T-helper 17 cell (primary cell): ENCODE measurements around the gene NKAPD1. TPM values are rescaled to one million over a fixed set of nuclear protein-coding genes. Genes with fewer than 3 reads are reported as not detected.

Experiments used
- ATAC-seq: fragments of 150-1000 bp; cut with Tn5 transposase; 2 replicates; pipeline ENCODE4 v1.10.0; 2021; ENCODE audit warnings: mild to moderate bottlenecking, moderate library complexity
- DNase-seq, 3 donors: peaks; one replicate each; pipeline versions ENCODE4 v3.0.0 to v3.0.0-alpha.2; 2020 to 2021
- H3K9me3 ChIP-seq: one replicate; pipeline ENCODE4 v1.7.0; 2013; ENCODE audit warnings: low read length, mild to moderate bottlenecking; ENCODE audit not compliant: control insufficient read depth, poor library complexity, severe bottlenecking
- H3K27ac Mint-ChIP-seq: one replicate; pipeline ENCODE4 v1.8.0; 2022; ENCODE audit warnings: mild to moderate bottlenecking, moderate library complexity, mixed read lengths
- H3K27me3 Mint-ChIP-seq: one replicate; pipeline ENCODE4 v1.8.0; 2022; ENCODE audit warnings: mixed read lengths
- H3K36me3 Mint-ChIP-seq: one replicate; pipeline ENCODE4 v1.8.0; 2022; ENCODE audit warnings: low read depth, mixed read lengths
- H3K4me1 Mint-ChIP-seq: one replicate; pipeline ENCODE4 v1.8.0; 2022; ENCODE audit warnings: mild to moderate bottlenecking, mixed read lengths
- H3K4me3 Mint-ChIP-seq: one replicate; pipeline ENCODE4 v1.8.0; 2022; ENCODE audit warnings: mild to moderate bottlenecking, moderate library complexity, mixed read lengths
- total RNA-seq, 4 donors: library from RNA in 2 of 4; stranded (reverse) in 2 of 4; gene quantifications; one replicate each; pipeline ENCODE4 v1.2.3 and lab custom pipeline; 2022 to 2026

Gene NKAPD1
- total RNA-seq, 2 donors from 2014 or later, result 9.8 to 12.8 TPM

GRCh38 chr11:112100462-112100861 lies 26.4 kb downstream of the NKAPD1 start:
- ATAC-seq (no peak), DNase-seq (no peak)
- peak overlapping the region; percentile 21 for H3K27ac Mint-ChIP-seq
- no peaks in the 10 kb centered on the region for H3K27me3 Mint-ChIP-seq
- no peaks in the 10 kb centered on the region for H3K9me3 ChIP-seq
- H3K4me1 Mint-ChIP-seq, result peaks cover 9% of the 10 kb centered on the region
- peaks cover 10% of the 10 kb centered on the region for H3K36me3 Mint-ChIP-seq
- H3K4me3 Mint-ChIP-seq, result no peak overlapping the region

GRCh38 chr11:112103446-112103845 lies 29.3 kb downstream of the NKAPD1 start:
- Mint-ChIP-seq H3K4me1 (peaks cover 2% of the 10 kb centered on the region), H3K27me3 (no peaks in the 10 kb centered on the region), H3K4me3 (no peak overlapping the region), H3K36me3 (peaks cover 2% of the 10 kb centered on the region), H3K27ac (no peak overlapping the region)
- no peak for ATAC-seq
- no peak for DNase-seq
- no peaks in the 10 kb centered on the region for H3K9me3 ChIP-seq

DNA sequence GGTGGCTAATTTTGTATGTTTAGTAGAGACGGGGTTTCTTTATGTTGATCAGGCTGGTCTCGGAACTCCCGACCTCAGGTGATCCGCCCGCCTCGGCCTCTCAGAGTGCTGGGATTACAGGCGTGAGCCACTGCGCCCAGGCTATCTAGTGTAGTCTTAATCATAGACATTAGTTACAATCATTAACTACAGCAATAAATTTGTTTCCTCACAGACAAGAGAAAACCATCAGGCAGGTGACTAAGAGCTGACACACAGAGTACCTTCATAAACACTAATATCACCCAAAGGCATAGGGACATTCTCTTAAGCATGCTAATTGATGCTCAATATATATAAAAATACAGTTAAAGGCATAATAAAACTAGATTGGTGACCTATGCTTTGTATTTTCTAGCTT lies 32.0 kb downstream of the NKAPD1 start:
- no peaks in the 10 kb centered on the region for H3K36me3 Mint-ChIP-seq
- H3K4me3 Mint-ChIP-seq, result no peak overlapping the region
- no peak overlapping the region for H3K27ac Mint-ChIP-seq
- H3K4me1 Mint-ChIP-seq, result no peaks in the 10 kb centered on the region
- ATAC-seq, result no peak
- no peaks in the 10 kb centered on the region for H3K27me3 Mint-ChIP-seq
- H3K9me3 ChIP-seq, result no peaks in the 10 kb centered on the region
- no peak for DNase-seq

DNA sequence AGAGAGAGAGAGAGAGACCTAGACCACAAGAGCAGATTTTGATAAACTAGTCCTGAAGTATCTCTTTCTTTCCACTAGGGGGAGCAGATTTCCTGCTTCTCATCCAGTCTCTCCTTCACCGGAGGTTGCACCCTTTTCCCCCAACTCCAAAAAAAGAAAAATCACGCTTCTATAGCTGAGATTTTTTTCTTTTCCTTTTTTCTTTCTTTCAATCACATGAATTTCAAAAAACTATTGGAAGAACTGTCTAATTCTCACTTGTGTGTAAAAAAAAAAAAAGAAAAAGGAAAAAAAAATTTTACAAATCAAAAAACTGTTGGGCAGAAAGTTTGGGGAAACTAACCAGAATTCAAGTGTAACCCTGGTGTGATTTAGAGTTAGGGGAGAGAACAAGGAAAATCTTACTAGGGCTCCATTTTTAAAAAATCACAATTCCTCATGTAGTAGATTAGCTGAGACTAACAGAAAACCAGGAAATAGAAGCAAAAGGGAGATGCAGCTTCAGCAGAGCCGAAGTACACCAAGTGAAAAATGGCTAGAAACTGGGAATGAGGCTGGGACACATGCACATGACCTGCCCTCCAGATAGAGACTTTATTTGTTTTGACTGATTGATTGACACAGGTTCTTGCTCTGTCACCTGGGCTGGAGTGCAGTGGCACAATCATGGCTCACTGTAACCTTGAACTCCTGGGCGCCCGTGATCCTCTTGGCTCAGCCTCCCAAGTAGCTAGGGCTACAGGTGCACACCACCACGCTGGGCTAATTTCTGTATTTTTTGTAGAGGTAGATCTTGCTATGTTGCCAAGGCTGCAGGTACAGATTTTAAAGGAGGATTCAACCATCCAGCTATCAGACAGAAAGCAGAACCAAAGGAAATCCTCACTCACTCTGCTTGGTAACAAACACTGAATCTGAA lies 39.7 kb downstream of the NKAPD1 start:
- H3K9me3 ChIP-seq, result no peaks in the 10 kb centered on the region
- peak; percentile 74 for ATAC-seq
- Mint-ChIP-seq H3K27me3 (no peaks in the 10 kb centered on the region), H3K27ac (peak overlapping the region; percentile 74), H3K4me3 (no peak overlapping the region), H3K4me1 (peaks cover 3% of the 10 kb centered on the region), H3K36me3 (peaks cover 5% of the 10 kb centered on the region)
- DNase-seq, result no peak

DNA sequence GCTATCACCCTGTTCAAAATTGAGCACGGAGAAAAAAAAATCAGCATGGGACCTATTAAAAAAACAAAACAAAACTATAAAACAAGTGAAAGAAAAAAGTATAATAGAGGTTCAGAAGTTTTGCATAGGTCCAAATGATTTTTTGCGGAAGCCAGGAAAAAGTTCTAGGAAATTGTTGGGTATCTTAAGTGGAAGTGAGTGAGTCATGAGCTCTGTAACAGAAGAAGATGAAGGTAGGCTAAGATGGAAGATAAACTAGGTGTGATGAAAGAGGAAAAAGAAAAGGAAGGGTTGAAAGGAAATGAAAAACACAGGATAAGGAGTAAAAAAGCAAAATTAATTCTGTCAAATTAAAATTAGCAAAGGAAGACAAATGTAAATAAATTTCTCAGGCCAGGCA lies 40.4 kb downstream of the NKAPD1 start:
- no peak for DNase-seq

GRCh38 chr11:112115386-112115785 lies 41.3 kb downstream of the NKAPD1 start:
- Mint-ChIP-seq H3K4me1 (peaks cover 5% of the 10 kb centered on the region), H3K36me3 (peaks cover 5% of the 10 kb centered on the region), H3K4me3 (no peak overlapping the region), H3K27ac (no peak overlapping the region), H3K27me3 (no peaks in the 10 kb centered on the region)
- no peak for DNase-seq
- no peak for ATAC-seq
- no peaks in the 10 kb centered on the region for H3K9me3 ChIP-seq

More for the DNA sequence above, 40.4 kb downstream of the NKAPD1 start:
- Mint-ChIP-seq H3K4me3 (no peak overlapping the region), H3K27ac (peak overlapping the region; percentile 74), H3K36me3 (peaks cover 5% of the 10 kb centered on the region), H3K4me1 (peaks cover 3% of the 10 kb centered on the region), H3K27me3 (no peaks in the 10 kb centered on the region)
- no peaks in the 10 kb centered on the region for H3K9me3 ChIP-seq
- no peak for ATAC-seq

- Mint-ChIP-seq H3K27me3 (no peaks in the 10 kb centered on the region), H3K27ac (no peak overlapping the region), H3K36me3 (peaks cover 5% of the 10 kb centered on the region), H3K4me3 (no peak overlapping the region), H3K4me1 (peaks cover 5% of the 10 kb centered on the region)
- H3K9me3 ChIP-seq, result no peaks in the 10 kb centered on the region
- ATAC-seq, result no peak
- DNase-seq, result no peak
These were observed 44.1 kb downstream of the NKAPD1 start for GRCh38 chr11:112118176-112118575.

DNA sequence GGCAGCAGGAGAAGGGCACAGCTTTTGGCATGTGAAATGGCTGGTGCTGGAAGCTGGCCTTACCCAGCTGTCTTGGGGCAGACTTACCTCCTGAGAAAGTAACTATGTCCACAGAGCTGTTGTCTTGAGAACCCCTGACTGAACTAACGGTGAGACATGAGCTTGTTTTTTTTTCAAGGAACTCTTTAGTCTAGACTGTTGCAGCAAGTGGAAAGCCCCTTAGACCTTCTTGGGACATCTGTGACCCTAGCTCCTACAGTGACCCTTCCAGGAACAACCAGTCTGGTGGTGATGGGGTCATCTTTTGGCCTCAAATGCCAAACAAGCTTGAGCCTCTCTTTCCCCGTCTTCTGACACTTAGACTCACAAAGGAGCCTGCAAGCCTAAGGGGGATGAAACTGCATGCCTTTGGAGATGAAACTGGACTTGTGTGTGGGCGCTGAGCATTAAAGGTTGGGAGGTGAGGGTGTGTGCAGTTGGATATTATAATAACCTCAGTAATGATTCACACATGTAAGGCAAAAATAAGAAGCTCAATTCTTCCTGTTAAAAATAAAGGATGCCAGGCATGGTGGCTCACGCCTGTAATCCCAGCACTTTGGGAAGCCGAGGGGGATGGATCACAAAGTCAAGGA lies 48.0 kb downstream of the NKAPD1 start:
- H3K27me3 Mint-ChIP-seq, result no peaks in the 10 kb centered on the region
- no peak overlapping the region for H3K4me3 Mint-ChIP-seq

GRCh38 chr11:112123129-112123528 lies 49.0 kb downstream of the NKAPD1 start:
- DNase-seq, result no peak
- Mint-ChIP-seq H3K36me3 (peaks cover 2% of the 10 kb centered on the region), H3K4me3 (no peak overlapping the region), H3K27me3 (no peaks in the 10 kb centered on the region), H3K27ac (no peak overlapping the region), H3K4me1 (peaks cover 2% of the 10 kb centered on the region)
- no peak for ATAC-seq
- H3K9me3 ChIP-seq, result no peaks in the 10 kb centered on the region

More for the DNA sequence above, 48.0 kb downstream of the NKAPD1 start:
- DNase-seq (no peak), ATAC-seq (no peak)
- peaks cover 1% of the 10 kb centered on the region for H3K36me3 Mint-ChIP-seq
- H3K4me1 Mint-ChIP-seq, result peaks cover 2% of the 10 kb centered on the region
- no peaks in the 10 kb centered on the region for H3K9me3 ChIP-seq
- H3K27ac Mint-ChIP-seq, result no peak overlapping the region

DNA sequence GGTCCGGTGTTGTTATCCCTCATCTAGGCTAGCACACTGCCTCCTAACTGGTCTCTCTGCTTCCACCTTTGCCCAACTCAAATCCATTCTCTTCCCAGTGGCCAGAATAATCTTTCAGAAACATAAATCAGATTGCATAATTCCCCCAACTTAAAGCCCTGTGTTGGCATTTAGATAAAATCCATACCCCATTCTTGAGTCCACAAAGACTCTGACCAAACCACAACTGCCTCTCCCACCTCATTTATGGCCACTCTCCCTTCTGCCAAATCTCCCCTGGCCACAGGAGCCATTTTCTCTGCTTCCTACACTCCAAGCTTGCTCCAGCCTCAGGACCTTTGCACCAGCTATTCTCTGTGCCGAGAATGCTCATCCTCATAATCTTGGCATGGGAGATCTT lies 53.0 kb downstream of the NKAPD1 start:
- DNase-seq (no peak), ATAC-seq (no peak)
- Mint-ChIP-seq H3K4me3 (no peak overlapping the region), H3K36me3 (peaks cover 2% of the 10 kb centered on the region), H3K27ac (no peak overlapping the region), H3K27me3 (no peaks in the 10 kb centered on the region), H3K4me1 (peaks cover 3% of the 10 kb centered on the region)
- H3K9me3 ChIP-seq, result no peaks in the 10 kb centered on the region

GRCh38 chr11:112128483-112129121 lies 54.5 kb downstream of the NKAPD1 start:
- H3K9me3 ChIP-seq, result no peaks in the 10 kb centered on the region
- ATAC-seq, result no peak

DNA sequence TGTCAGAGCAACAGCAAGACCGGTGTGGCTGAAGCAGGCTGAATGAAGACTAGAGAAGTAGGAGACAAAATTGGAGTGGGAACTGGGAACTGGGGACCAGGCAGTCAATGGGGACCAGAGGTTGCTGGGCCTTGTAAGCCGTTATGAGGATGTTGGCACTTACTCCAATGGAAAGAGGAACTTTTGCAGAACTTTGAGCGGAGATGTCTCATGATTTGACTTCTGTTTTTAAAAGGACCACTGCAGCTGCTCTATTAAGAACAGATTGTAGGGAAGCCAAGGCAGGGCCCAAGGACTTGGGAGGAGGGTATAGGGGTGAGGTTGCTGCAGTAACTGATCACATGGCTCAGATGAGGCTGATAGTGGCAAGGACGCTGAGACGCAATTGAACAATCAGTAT lies 55.6 kb downstream of the NKAPD1 start:
- DNase-seq (no peak), ATAC-seq (no peak)
- no peaks in the 10 kb centered on the region for H3K9me3 ChIP-seq
- Mint-ChIP-seq H3K27me3 (no peaks in the 10 kb centered on the region), H3K4me1 (peaks cover 3% of the 10 kb centered on the region), H3K36me3 (peaks cover 2% of the 10 kb centered on the region), H3K27ac (peak overlapping the region; percentile 14), H3K4me3 (no peak overlapping the region)

More at GRCh38 chr11:112128483-112129121, 54.5 kb downstream of the NKAPD1 start:
- H3K27me3 Mint-ChIP-seq, result no peaks in the 10 kb centered on the region
- H3K36me3 Mint-ChIP-seq, result peaks cover 2% of the 10 kb centered on the region
- H3K4me3 Mint-ChIP-seq, result no peak overlapping the region
- peak overlapping the region; percentile 14 for H3K27ac Mint-ChIP-seq
- peaks cover 3% of the 10 kb centered on the region for H3K4me1 Mint-ChIP-seq
- DNase-seq, result no peak

DNA sequence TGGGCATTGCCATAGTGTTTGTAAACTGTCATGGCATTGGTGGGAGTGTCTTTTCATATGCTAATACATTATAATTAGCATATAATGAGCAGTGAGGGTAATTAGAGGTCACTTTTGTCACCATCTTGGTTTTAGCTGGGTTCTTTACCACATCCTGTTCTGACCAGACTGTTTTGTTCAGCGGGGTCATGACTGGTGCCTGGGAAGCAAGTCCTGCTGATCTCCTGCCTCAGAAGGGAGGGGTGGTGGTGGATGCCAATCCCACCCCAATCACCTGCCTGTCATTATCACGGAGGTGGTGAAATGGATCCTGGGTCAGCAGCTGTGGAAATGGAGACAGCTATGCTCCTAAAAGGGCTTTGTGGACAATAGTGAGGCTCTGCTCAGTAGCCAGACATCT lies 58.6 kb downstream of the NKAPD1 start:
- Mint-ChIP-seq H3K27me3 (no peaks in the 10 kb centered on the region), H3K4me3 (no peak overlapping the region), H3K4me1 (peaks cover 3% of the 10 kb centered on the region), H3K36me3 (no peaks in the 10 kb centered on the region), H3K27ac (no peak overlapping the region)
- no peaks in the 10 kb centered on the region for H3K9me3 ChIP-seq
- no peak for DNase-seq
- ATAC-seq, result no peak
